Effector memory CD4-positive, alpha-beta T cell (primary cell): ENCODE results near the gene TTF1.

ENCODE experiments used
- DNase-seq, 3 donors: peaks; one replicate each; pipeline ENCODE4 v3.0.0-alpha.2; 2020
- H3K27ac ChIP-seq: 2 replicates; pipeline ENCODE4 v1.7.0; 2013; ENCODE audit warnings: mild to moderate bottlenecking, low read length, moderate library complexity; ENCODE audit not compliant: insufficient read depth, poor library complexity, severe bottlenecking
- H3K27me3 ChIP-seq: replicated peaks from 2 replicates; pipeline ENCODE4 v1.7.0; 2013; ENCODE audit warnings: mild to moderate bottlenecking, low read length; ENCODE audit not compliant: insufficient read depth, control insufficient read depth, poor library complexity, severe bottlenecking
- H3K36me3 ChIP-seq: 2 replicates; pipeline ENCODE4 v1.7.0; 2013; ENCODE audit warnings: mild to moderate bottlenecking, low read length, moderate library complexity; ENCODE audit not compliant: control insufficient read depth, insufficient read depth
- H3K4me1 ChIP-seq: 2 replicates; pipeline ENCODE4 v1.7.0; 2013; ENCODE audit warnings: low read length, mild to moderate bottlenecking; ENCODE audit not compliant: control insufficient read depth, insufficient read depth, poor library complexity, severe bottlenecking
- H3K4me3 ChIP-seq: 2 replicates; pipeline ENCODE4 v1.7.0; 2013; ENCODE audit warnings: low read length, low read depth, mild to moderate bottlenecking; ENCODE audit not compliant: insufficient read depth, poor library complexity, severe bottlenecking
- H3K9me3 ChIP-seq: 2 replicates; pipeline ENCODE4 v1.7.0; 2013; ENCODE audit warnings: mild to moderate bottlenecking, low read length, moderate library complexity; ENCODE audit not compliant: control insufficient read depth
- total RNA-seq, 3 donors: gene quantifications; one replicate each; lab custom pipeline; 2026; lab: John Stamatoyannopoulos, UW

The TTF1 gene, protein sequence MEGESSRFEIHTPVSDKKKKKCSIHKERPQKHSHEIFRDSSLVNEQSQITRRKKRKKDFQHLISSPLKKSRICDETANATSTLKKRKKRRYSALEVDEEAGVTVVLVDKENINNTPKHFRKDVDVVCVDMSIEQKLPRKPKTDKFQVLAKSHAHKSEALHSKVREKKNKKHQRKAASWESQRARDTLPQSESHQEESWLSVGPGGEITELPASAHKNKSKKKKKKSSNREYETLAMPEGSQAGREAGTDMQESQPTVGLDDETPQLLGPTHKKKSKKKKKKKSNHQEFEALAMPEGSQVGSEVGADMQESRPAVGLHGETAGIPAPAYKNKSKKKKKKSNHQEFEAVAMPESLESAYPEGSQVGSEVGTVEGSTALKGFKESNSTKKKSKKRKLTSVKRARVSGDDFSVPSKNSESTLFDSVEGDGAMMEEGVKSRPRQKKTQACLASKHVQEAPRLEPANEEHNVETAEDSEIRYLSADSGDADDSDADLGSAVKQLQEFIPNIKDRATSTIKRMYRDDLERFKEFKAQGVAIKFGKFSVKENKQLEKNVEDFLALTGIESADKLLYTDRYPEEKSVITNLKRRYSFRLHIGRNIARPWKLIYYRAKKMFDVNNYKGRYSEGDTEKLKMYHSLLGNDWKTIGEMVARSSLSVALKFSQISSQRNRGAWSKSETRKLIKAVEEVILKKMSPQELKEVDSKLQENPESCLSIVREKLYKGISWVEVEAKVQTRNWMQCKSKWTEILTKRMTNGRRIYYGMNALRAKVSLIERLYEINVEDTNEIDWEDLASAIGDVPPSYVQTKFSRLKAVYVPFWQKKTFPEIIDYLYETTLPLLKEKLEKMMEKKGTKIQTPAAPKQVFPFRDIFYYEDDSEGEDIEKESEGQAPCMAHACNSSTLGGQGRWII
- 19.1 to 30.0 (median 25.1) reads per million in 3 donors for total RNA-seq

DNA sequence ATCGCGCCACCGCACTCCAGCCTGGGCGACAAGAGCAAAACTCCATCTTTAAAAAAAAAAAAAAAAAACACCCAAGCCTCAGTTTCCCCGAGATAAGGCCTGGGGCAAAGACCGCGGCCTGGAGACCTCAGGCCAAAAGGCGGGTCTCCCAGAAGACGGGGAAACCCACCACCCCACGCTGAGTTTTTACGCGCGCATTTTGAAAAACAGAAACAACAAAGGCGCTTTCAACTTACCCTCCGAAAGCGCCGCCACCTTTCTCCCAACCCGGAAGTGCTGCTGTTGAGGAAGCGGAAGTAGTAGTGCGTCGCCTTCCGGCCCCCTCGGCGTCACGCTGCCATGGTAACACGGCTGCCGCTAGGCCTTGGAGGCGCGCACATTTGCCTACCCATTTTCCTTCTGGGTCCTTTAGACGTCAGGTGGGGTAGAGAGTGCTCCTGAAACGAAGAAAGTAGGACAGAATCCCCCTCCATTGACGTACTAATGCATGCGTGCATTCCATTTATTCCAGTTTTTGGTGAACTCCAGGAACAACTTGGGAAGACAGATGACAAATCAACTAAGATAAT, at the start of gene TTF1:
TTF1 (minus strand) TSS at position 287 of the 569 bp plus-strand sequence. CDS start 4,019 bp downstream, outside the sequence.
- Histone ChIP-seq H3K4me1 (peaks cover 30% of the 10 kb centered on the region), H3K27ac (peak within 1 kb of the TSS; percentile 73), H3K4me3 (peak within 1 kb of the TSS; percentile 58), H3K9me3 (no peaks in the 10 kb centered on the region), H3K27me3 (peaks cover 3% of the 10 kb centered on the region), H3K36me3 (peaks cover 9% of the 10 kb centered on the region)
- DNase-seq = peak; percentile 87 to 92 (median 89)

DNA sequence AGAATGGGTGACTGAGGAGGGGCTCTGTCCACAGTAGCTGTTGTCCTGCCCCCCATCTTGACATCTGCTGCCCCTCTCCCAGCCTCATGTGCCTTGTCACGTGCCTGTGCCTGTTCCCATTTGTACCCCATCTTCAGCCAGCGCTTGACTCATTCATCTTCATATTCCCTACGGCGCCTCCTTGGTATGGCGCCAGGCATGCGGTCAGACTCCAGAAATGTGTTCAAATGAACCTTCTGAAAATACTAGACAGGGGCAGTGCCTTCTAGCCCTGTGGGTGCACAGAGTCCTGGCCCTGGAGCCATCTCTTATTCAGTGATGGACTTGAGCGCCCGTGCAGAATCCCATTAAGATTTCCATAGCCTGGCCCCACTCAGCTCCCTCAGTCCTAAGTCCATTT, 49.6 kb upstream of the TTF1 start:
- no peaks in the 10 kb centered on the region for H3K27me3 ChIP-seq
- no peak overlapping the region for H3K27ac ChIP-seq
- H3K9me3 ChIP-seq = no peaks in the 10 kb centered on the region
- H3K4me3 ChIP-seq = no peak overlapping the region
- H3K36me3 ChIP-seq = no peaks in the 10 kb centered on the region
- H3K4me1 ChIP-seq = no peaks in the 10 kb centered on the region
- no peak for DNase-seq

DNA sequence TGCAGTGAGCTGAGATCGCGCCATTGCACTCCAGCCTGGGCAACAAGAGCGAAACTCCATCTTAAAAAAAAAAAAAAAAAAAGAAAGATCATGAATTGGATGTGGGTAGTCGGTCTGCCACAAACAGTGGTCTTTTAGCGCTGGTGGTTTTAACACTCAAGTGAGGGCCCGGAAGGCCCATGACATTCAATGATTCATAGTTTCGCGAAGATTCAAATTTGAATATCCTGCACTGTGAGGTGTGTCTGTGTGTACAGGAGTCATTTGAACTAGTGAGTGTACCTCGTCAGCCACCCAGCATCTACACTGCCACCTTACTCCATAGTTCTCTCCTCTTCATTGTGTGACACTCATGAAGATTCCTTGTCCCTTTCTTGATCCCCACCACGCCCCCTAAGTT, 44.6 kb upstream of the TTF1 start:
- Histone ChIP-seq H3K4me1 (no peaks in the 10 kb centered on the region), H3K9me3 (no peaks in the 10 kb centered on the region), H3K36me3 (no peaks in the 10 kb centered on the region), H3K27ac (no peak overlapping the region), H3K27me3 (no peaks in the 10 kb centered on the region), H3K4me3 (no peak overlapping the region)
- DNase-seq = peak in 1 of 3 donors; percentile 6

DNA sequence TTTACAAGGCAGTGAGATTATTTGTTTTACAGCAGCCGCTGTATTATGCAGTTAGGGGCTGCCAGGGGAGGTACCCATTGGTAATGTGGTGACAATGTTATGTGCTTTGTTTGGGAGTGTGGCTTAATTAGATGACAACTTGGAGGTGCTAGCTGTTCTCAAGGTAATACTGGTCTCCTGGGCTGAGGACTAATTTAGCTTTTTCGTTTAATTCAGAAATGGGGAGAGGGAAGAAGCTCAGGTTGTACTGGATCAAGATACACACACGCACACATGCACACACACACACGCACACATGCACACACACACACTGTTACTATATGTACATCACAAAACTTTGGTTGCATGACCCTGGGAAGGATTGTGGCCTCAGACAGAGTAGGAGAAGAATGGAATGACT, 41.3 kb upstream of the TTF1 start:
- Histone ChIP-seq H3K4me3 (no peak overlapping the region), H3K36me3 (no peaks in the 10 kb centered on the region), H3K4me1 (no peaks in the 10 kb centered on the region), H3K9me3 (no peaks in the 10 kb centered on the region), H3K27me3 (peaks cover 3% of the 10 kb centered on the region), H3K27ac (no peak overlapping the region)
- no peak for DNase-seq

DNA sequence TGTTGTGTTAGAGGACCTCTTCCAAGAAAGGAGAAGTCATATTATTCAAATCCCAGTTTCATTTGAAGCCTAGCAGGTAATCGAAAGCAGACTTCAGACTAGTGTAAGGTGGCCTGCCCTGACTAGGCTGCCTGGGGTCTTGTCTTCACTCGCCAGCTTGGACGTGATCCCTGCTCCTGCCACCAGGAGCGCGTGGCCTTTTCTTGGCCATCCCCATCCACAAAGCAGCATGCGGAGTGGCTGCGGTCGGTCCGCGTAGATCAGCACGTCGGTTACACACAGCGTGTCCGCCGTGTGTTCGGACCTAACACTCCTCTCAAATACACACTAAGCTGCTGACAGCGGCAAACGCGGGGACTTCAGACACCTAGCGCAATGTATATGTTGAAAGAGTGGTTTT, 40.7 kb upstream of the TTF1 start:
- no peak for DNase-seq
- H3K4me3 ChIP-seq = no peak overlapping the region
- H3K9me3 ChIP-seq = no peaks in the 10 kb centered on the region
- no peaks in the 10 kb centered on the region for H3K4me1 ChIP-seq
- peaks cover 3% of the 10 kb centered on the region for H3K27me3 ChIP-seq
- H3K36me3 ChIP-seq = no peaks in the 10 kb centered on the region
- H3K27ac ChIP-seq = no peak overlapping the region

DNA sequence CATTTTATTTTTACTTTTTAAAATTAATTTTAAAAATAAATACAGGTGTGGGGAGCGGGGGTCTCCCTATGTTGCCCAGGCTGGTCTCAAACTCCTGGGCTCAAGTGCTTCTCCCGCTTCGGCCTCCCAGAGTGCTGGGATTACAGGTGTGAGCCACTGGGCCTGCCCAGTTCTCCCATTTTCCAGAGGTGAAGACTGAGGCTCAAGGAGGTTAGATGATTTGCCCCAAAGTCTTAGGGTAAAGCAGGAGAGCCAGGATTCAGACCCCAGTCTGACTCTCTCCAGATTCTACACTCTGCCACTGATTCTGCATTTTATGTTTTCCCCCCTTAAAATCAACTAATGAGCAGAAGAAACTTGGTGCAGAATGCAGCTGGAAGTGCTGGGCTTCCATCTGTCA, 40.2 kb upstream of the TTF1 start:
- no peaks in the 10 kb centered on the region for H3K36me3 ChIP-seq
- H3K4me1 ChIP-seq = no peaks in the 10 kb centered on the region
- H3K4me3 ChIP-seq = no peak overlapping the region
- no peaks in the 10 kb centered on the region for H3K9me3 ChIP-seq
- no peak overlapping the region for H3K27ac ChIP-seq
- DNase-seq = no peak
- peaks cover 3% of the 10 kb centered on the region for H3K27me3 ChIP-seq

DNA sequence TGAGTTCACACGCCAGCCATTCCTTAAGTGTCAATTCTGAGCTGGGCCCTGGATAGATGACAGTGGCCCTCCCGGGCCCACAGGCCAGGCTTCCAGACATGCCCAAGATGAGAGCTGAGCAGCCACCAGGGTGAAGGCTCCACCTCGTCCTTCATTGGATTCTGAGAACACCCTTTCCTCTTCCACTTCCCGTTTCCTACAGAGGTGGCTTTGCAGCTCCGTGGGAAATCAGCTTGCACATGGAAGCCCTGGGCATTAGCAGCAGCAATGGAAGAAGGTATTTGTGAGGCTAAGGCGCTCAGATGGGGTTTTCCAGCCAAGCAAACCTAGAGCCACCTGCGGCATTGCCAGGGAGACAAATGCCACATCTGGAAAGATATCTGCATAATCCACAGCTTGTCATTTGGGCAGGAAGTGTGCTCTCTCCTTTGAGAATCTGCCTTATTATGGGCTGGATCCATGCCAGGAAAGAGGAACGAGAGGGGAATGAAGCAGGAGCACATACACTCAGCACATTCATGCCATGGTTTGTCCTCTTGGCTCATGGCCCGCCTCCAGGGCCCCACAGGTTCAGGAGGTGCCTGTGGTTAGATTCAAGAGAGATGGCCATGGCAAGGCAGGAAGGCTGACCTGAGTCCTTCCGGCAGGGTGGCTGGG, 37.4 kb upstream of the TTF1 start:
- H3K9me3 ChIP-seq = no peaks in the 10 kb centered on the region
- H3K36me3 ChIP-seq = no peaks in the 10 kb centered on the region
- H3K4me1 ChIP-seq = no peaks in the 10 kb centered on the region
- no peak overlapping the region for H3K4me3 ChIP-seq
- no peak overlapping the region for H3K27ac ChIP-seq
- DNase-seq = no peak
- peaks cover 3% of the 10 kb centered on the region for H3K27me3 ChIP-seq

DNA sequence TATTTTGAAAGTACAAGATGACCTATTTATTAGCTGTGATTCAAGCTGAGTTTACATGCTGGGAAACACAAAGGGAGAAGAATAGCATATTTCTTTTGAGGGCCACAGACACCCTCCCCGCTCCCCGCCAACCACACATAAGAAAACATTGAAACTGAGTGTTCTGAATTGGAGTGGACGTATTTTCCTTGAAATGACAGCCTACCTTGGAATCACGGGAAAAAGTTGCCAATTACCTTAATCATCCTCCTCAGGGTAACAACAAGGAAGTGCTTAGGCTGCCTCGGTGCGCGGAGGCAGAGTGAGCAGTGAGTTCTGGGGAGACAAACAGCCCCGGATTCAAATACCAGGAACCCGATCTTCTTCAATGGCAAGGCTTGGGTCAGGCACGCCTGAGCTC, 34.8 kb upstream of the TTF1 start:
- DNase-seq = no peak
- H3K9me3 ChIP-seq = no peaks in the 10 kb centered on the region
- H3K27ac ChIP-seq = no peak overlapping the region
- no peaks in the 10 kb centered on the region for H3K4me1 ChIP-seq
- no peaks in the 10 kb centered on the region for H3K36me3 ChIP-seq
- H3K4me3 ChIP-seq = no peak overlapping the region
- H3K27me3 ChIP-seq = peaks cover 3% of the 10 kb centered on the region

DNA sequence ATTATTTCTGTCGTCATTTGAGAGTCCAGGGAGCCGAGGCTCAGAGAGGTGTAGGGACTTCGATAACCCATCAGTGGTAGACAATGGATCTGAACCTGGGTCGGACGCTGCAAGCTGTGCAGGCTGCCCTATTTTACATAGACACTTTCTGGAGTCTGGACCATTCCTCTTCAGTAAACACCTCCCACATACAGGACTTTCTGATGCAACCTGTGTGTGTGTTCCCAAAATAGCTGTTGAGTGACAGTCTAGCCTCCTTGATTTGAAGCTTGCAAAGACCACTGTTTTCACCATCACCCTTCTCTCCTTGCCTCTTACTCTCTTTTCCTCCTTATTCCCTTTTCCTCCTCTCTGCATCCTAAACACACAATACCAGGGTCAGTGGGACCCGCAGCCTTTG, 34.1 kb upstream of the TTF1 start:
- peaks cover 3% of the 10 kb centered on the region for H3K27me3 ChIP-seq
- H3K9me3 ChIP-seq = no peaks in the 10 kb centered on the region
- no peak overlapping the region for H3K27ac ChIP-seq
- H3K4me3 ChIP-seq = no peak overlapping the region
- H3K4me1 ChIP-seq = no peaks in the 10 kb centered on the region
- H3K36me3 ChIP-seq = no peaks in the 10 kb centered on the region
- DNase-seq = no peak
